Superior temporal gyrus (tissue), 1 donor: ENCODE data around the gene BLOC1S4.

Experiments used
- DNase-seq: peaks from one replicate; pipeline ENCODE4 v3.0.0-alpha.2; 2016; ENCODE audit errors: extremely low spot score

BLOC1S4 gene

DNA sequence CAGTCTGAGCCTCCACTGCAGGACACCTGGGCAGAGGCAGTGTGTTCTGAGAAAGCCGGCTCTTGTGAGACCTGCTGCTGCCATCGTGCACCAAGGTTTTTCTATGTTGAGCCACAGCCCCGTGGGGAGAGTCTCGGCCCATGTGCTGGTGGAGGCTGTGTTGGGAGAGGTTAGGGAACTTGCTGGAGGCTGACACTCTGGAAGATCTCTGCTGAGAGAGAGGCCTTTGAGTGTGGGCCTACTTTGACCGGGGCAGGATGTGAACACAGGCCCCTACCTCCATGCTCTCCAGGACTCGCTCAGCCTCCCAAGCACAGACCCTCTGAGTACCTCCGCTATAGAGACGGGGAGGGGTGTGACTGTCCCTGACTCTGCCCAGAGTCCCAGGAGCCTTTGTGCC is 23.6 kb upstream of the BLOC1S4 start:
- no peak for DNase-seq

- no peak for DNase-seq
Observed at GRCh38 chr4:6692806-6693205, 23.2 kb upstream of the BLOC1S4 start.

DNA sequence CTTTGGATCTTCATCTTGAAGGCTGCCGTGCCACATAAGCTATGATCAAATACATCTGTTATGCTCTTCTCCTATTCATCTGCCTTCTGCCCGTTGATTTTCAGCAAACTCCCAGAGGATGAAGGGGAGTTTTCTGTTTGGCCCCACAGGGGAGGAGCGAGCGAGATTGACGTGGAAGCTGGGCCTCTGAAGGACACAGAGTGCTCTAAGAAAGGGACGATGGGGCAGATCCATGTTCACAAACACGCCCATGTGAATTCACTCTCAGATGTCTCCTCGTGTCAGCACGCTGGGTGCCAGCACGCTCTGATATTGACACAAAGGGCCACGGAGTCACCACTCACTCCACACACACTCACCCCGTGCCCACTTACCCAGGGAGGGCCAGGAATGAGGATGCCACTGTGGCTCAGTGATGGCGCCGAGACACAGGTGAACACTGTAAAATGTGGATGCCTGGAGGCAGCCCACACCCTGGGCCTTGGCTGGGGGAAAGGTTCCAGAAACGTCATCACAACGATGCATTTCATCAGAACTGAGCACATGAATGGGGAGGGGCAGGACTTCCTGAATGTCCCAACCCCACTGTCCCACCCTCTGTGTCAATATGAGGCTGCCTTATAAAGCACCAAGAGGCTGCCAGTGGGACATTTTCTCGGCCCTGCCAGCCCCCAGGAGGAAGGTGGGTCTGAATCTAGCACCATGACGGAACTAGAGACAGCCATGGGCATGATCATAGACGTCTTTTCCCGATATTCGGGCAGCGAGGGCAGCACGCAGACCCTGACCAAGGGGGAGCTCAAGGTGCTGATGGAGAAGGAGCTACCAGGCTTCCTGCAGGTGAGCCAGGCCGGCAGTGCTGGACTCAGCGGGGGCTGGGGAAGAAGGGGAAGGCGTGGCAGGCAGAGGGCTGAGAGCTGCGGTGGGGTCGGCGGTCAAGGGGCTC is 22.5 kb upstream of the BLOC1S4 start, which contains the start of gene S100P:
TSS of gene S100P (plus strand) at position 648 of the 946 bp plus-strand sequence. CDS start at position 703, 55 bp downstream.
- DNase-seq: no peak

DNA sequence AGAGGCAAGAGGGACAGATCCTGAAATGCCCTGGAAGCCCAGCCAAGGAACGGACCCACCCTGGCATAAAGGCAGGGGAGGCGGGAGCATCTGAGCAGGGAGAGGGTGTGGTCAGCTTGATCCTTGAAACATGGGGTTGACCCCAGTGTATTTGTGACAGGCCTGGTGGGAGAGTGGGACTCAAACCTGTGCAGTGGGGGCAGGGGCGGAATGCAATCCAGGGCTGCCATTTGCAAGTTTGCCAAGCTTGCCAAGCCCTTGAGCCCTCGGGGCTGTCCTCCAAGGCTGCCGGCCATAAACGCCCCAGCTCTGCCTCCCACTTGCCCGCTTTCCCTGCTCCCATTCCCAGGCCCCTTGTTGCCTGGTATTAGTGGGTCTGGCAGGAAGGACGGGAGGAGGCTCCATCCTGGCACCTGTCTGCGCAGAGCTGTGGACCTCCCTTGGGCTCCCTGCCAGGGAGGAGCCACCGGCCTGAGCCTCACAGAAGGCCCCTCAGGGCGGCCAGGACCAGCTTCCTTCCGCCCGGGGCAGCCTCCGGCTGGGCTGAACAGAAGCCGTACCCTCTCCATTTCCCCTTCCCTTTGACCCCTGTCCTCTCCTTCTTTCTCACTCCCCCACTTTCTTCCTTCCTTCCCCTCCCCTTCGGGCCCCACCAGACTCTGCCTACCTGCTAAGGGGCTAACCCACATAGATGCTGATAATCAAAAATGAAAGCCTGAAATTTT is 21.6 kb upstream of the BLOC1S4 start:
- DNase-seq: no peak

- no peak for DNase-seq
Observed at GRCh38 chr4:6695660-6696610, 20.0 kb upstream of the BLOC1S4 start.

DNA sequence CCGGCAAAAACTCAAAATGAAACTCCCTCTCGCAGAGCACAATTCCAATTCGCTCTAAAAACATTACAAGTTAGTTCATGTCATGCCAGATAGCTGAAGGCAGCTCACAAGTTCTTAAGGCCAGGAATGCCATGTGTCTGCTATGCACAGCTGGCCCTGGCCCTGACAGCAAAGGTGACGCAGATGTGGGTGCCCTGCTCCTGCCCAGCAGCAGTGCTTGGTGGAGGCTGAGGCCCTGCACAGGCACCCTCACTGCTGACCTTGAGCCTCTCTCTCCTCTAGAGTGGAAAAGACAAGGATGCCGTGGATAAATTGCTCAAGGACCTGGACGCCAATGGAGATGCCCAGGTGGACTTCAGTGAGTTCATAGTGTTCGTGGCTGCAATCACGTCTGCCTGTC is 19.4 kb upstream of the BLOC1S4 start:
- DNase-seq: no peak

GRCh38 chr4:6697131-6697530 is 18.8 kb upstream of the BLOC1S4 start:
- no peak for DNase-seq

DNA sequence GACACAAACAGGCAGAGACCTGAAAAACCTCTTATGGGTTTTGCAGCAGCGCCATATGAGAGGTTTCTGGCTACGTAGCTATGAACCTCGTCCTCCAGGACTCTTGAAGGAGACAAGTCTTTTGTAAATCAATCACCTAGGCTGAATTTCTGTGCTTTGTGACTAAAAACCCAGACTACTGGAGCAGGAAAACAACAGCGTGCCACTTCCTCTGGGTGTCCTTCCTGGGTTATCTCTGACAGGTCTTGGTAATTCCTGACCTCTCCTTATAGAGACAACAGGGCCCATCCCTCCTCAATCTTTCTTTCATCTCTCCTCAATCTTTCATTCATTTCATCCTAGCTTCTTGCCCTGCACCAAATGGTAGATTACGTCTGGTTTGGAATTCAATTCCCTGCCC is 16.6 kb upstream of the BLOC1S4 start:
- DNase-seq: no peak

DNA sequence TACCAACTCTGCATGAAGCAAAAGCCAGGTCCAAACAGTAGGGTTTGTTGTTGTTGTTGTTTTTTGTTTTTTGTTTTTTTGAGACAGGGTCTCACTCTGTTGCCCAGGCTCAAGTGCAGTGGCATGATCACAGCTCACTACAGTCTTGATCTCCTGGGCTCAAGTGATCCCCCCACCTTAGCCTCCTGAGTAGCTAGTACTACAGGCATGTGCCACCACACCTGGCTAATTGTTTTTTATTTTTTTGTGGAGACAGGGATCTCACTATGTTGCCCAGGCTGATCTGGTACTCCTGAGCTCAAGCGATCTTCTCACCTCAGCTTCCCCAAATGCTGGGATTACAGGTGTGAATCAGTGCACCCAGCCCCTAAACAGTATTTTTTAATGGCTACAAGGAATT is 16.1 kb upstream of the BLOC1S4 start:
- no peak for DNase-seq

GRCh38 chr4:6701371-6701770 is 14.6 kb upstream of the BLOC1S4 start:
- DNase-seq: no peak

DNA sequence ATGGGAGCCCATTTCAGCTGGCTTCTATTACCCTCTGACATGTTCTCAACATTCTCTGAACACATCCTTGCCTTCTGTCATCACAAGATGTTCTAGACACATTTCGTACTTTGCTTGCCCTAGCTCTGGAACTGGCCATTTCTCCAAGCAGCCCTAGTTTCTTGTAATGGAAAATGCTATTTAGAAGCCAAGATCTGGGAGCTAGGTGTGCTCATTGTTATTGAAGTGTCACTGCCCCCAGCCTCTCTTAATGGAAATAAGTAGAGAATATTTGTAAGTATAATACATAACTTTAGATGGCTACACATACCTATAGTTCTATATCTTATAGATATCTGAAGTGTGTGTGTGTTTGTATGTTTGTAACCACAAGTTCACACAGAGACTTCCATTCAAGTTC is 13.2 kb upstream of the BLOC1S4 start:
- no peak for DNase-seq

DNA sequence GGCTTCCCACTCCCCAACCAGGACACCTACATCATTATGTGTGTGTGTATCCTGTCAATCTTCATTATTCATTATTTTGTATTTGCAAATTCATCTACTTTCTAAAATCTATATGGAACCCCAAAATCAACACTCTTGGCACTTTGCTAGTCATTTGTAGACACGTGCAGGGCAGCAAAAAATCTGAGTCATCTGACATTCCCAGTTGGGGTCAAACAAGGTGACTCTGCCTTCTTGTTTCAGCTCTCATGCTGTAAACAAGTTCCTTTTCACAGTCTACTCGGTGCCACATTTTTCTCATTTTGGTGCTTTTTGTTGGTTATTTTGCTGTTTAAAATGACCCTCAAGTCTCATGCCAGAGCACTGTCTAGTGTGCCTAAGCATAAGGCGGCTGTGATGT is 12.2 kb upstream of the BLOC1S4 start:
- DNase-seq: no peak

DNA sequence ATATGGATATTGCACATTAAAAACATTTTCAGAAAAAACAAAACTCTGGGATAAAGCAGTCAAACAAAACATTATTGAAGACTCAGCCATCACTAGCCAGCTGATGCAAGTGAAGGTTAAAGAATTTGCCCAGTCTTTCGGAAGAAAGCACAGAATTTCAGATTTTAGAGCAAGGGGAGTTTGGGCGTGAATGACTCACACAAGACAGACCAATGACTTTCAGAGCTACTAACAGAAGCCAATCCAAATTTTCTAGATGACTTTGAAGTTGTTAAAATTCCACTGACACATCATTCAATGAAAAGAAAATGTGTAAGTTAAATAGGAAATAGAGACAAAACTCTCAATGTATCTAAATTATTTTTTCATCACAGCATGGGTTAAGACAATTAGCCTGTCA is 10.3 kb upstream of the BLOC1S4 start:
- DNase-seq: no peak

DNA sequence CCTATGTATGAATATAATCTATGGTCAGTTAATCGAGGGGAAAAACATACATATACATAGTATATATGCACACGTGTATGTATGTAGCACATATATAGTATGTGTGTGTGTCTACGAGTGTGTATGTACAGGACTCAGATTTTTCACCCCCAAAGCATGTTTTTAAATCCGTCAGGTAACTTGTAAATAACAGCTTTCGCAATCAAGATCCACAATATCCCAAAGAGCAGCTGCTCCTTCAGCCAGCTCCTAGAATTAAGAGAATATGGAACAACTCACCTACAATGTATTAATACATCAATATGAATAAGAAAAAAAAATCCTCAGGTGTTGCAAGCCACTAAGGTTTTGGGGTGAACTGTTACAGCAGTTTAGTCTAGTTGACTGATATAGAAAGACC is 9.8 kb upstream of the BLOC1S4 start:
- DNase-seq: no peak

GRCh38 chr4:6709230-6710114 is 6.5 kb upstream of the BLOC1S4 start, which contains the start of gene MRFAP1L1:
MRFAP1L1 (minus strand) TSS chr4:6709865; CDS start chr4:6709629, 236 bp downstream.
- DNase-seq: peak; percentile 98

DNA sequence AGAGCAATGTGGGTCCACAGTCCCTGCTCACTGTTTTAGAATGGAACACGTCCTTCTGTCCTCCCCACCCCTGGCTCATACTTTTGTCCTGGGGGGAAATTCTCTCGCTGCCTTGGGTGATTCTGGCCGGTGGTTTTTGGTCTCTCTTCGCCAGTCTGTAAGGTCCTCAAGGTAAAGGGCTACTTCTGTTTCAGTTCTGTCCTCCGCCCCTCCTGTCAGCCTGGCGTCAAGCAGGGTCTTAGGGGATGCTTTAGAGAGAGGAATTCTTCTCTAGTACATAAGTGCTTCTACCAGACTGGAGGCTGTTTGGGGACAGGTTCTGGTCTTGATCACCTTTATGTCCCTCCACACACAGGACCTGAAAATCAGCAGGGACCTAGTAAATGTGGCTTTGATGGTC is 5.7 kb upstream of the BLOC1S4 start:
- DNase-seq: no peak

- no peak for DNase-seq
Observed at GRCh38 chr4:6710996-6711395, 5.0 kb upstream of the BLOC1S4 start.

DNA sequence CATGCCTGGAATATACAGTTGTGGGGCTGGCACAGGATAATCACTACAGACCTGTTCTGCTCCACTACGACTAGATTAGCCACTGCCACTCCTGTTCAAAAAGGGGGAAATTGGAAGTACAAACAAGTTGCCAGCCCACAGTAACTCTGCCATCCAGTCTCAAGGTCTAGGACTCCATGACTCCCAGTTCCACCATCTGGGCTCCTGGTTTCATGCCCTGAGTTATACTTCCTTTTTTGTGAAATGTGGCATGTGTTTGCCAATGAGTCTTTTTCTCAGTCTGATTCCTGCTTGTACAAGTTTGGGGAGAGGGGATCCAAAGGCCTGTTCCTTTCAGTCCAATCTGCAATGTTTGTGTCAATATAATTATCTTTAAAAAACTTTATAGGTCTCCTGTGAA is 1.0 kb upstream of the BLOC1S4 start:
- DNase-seq: no peak

DNA sequence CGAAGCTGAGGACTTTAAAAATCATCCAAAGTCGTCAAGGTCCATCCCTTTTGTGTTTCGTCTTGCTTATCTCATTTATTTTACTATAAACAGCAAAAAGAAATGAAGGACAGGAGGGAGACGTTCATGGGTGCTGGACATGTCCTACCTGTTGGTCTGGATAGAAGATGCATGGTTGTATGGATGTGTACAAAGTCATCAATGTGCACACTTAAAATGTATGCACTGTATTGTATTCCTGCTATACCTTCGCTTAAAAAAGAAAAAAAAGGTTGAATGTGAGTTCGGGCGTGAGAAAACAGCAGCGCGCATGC is 313 bp upstream of the BLOC1S4 start:
- no peak for DNase-seq

DNA sequence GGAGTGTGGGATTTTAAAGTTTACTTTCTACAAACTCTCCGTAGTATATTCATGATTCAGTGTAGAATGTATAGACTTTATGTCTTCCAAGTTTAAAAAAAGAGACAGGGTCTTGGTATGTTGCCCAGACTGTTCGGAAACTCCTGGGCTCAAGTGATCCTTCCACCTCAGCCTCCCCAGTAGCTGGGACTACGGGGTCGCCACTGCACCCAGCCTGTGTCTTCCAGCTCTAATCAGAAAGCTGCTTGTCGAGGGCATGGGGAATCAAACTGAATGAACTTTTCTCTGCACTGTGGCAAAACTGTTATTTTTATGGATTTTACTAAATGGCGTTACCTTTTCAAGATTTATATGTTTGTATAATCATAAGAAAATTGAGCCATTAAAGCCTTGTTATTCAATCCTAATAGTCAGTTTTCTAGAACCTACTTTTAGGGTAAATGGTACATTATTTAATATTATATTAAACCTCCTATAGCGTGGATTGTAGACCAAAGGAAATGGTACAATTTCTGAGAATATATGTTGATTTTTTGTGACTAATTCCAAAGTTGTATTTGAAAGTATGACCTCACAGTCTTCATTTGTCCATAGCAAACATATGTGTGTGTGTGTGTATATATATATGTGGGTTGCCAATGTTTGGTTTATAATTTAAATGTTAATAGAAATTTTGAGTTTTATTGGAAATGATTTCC is 1.1 kb downstream of the BLOC1S4 start:
- no peak for DNase-seq
